SHP77 (cell line): ENCODE data around the gene SLC39A3.
A peak's percentile ranks its signal among the peaks of the same experiment; 100 is the strongest.

Source experiments
- DNase-seq, 2 experiments: peaks; one replicate each; lab custom pipeline; 2025; lab: John Stamatoyannopoulos, UW

Gene SLC39A3

DNA sequence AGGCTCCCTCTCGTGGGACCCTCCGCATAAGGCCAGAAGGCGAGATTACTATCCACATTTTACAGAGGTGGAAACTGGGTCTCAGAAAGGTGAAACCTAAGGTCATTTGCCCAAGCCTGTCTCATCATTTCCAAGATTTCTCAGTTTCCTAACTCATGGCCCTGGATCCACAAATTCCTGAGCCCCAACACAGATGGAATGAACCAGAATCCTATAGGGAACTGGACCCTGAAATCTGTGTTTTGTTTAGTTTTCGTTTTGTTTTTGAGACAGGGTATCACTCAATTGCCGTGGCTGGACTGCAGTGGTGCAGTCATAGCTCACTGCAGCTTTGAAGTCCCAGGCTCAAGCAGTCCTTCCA is 36.8 kb downstream of the SLC39A3 start:
- DNase-seq = no peak

DNA sequence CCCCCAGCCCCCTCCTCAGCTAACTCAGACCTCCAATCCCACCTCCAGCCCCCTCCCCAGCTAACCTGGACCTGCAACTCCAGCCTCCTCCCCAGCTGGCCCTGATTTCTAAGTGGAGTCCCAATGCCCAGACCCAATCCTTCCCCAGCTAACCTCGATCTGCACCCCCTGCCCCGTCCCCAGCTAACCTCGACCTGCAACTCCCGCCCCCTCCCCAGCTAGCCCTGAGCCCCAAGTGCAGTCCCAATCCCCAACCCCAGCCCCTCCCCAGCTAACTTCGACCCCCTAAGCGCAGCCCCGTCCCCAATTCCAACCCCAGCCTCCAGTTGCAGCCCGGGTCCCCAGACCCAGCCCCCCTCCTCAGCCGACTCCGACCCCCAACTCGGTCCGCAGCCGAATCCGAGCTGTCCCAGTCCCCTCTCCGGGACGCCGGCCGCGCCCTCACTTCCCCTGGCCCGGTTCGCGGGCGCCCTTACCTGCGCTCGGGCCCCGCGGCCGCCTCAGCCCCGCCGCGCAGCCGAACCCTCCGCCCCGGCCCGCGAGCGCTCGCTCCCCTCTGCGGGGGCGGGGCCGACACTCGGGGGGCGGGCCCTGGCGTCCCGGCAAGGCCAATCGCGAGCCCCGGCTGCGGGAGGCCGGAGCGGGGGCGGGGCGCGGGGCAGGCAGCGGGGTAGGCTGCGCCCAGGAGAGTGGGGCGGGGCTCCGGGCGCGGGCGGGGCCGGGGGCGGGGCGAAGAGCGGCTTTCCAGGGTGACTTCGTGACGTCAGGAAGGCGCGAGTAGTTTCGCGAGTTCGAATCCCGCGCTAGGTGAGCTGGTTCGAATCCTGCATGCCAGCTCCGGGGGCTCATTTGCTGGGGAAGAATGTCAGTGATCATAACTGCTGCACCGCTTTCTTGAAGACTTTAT is 37.4 kb downstream of the SLC39A3 start, which contains the start of gene GNG7:
Gene GNG7 (minus strand): TSS at position 525 of the 907 bp plus-strand sequence. CDS start 182,006 bp downstream, outside the sequence.
- peak; percentile 80 to 83 for DNase-seq

DNA sequence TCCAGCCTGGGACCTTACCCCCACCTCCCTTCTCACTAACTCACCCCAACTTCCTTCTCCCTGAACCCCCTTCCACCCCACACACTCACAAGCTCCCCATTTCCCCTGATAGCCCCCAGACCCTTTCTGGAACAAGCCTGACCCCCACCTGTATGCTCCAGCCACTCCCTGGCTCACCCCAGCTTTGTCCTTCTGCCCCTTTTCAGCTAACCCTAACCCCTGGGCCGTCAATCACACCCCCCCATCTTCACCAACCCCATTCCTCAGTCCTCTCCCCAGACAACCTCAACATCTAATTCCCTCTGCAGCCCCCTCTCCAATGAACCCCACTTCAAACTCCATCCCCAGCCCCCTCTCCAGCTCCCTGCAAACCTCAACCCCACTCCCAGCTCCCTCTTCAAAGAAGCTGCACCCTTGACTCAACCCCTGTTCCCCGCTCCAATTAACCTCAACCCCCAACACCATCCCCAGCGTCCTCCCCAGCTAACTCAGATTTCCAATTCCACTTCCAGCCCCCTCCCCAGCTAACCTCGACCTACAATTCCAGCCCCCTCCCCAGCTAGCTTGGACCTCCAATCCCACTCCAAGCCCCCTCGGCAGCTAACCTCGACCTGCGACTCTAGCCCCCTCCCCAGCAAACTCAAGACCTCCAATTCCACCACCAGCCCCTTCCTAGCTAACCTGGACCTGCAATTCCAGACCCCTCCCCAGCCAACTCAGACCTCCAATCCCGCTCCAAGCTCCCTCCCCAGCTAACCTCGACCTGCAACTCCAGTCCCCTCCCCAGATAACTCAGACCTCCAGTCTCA is 38.3 kb downstream of the SLC39A3 start:
- DNase-seq = no peak

DNA sequence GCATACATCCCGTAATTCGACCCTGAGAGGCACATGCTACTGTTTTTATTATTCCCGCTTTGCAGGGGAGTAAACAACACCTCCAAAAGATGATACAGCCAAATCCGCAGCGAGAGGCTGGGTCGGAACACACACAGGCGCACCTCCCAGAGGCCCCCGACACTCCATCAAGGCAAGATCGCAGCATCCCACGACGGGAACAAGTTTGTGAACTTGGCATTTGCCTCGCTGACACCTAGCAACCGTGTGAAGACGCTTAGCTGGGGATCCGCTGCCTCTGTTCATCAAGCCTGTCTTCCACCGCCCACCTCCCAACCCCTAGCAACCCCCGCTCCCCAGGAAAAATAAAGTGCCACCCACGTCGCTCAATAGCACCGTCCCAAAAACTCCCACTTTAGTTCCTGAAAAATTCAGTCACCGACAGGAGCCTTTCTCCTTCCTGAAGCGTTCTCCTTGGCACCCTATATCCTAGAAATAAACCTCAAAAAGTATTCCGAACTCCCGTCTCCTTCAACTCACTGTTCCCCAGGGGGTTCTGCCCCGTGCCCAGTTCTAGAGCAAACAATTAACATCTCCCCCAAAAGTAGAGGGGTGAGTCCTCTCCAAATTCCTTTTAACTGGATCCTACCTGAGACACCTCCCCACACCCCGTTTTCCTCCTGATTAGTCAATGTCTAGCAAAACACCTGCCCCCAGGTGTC is 39.0 kb downstream of the SLC39A3 start:
- no peak for DNase-seq

DNA sequence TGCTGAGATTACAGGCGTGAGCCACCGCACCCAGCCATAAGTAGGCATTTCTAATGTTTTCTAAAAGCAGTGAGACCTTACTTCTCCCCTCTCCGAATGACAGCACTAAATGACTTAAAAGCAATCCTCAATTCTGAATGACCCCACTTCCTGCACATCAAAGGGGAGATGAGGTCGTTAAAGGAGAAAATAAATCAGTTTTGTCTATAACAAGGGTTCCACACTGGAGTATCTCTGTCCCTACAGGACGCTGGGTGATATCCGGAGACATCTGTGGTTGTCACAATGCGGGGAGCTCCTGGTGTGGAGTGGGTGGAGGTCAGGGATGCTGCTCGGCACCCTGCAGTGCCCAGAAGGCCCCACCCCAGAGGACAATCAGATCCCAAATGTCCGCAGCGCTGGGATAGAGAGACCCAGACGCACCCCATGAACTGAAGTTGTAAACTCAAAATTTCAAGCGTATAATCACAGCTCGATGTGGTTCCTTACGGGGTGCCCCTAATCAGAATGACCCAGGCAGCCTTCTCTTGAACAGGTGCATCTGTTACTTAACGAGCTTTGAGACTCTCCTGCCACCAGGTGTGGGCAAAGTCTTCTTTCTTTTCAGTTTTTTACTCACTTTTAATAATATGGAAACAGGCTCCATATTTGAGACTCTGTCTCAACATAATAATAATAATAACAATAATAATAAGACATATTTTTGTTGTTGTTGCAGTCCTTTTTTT is 40.2 kb downstream of the SLC39A3 start:
- no peak for DNase-seq

DNA sequence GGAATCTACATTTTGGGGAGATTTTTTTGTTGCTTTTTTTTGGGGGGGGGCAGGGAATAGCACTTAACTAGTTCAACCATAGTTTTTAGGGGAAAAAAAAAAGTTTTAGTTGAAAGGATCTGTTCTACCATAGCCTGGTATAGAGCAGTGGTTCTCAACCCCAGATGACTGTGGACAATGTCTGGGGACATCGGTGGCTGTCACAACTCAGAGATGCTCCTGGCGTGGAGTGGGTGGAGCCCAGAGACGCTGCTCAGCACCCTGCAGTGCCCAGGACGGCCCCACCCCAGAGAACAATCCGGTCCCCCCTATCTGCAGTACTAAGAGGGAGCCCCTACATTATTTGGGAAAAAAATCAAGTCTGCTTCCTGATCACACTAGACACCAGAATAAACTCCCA is 45.6 kb downstream of the SLC39A3 start:
- no peak for DNase-seq

DNA sequence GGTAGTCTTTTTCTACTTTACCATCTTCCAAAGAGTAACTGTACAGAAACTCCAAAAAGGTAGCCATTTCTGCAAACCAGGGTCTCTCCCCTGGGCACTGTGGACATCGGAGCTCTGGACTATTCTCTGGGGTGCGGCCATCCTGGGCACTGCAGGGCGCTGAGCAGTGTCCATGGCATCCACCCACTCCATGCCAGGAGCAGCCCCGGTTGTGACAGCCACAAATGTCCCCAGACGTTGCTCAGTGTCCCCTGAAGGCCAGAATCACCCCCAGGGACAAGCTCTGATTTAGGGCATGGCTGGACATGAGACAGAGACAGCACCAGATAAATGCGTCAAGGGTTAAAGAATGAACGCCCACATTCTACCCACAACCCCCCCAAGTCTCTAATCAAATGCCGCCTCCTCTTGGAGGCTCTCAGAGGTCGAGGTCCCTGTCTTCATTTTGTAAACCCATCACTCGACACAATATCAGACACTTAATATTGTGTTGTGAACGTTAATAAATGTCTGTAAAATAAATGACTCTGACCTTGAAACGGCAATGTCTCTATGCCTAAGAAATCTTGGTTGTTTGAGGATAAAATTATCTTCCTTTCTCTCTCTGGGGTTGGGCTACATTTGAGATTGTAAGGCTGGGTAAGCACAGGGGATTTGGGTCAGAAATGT is 46.2 kb downstream of the SLC39A3 start:
- DNase-seq = no peak

DNA sequence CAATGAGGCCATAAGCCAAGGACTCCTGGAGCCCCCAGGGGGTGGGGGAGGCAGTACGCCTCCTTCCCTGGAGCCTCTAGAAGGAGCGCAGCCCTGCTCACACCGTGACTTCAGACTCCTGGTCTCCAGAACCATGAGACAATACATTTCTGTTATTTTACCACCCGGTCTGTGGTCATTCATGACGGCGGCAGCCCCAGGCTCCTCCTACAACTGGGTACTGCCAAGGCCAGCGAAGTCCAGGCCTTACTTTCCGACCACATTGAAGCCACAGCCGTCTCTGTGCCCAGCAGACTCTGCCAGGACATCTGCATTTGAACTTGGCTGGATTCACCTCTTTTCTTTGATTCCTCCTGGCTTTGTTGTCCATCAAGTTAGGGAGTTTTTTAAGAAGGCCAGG is 47.9 kb downstream of the SLC39A3 start:
- DNase-seq = no peak

DNA sequence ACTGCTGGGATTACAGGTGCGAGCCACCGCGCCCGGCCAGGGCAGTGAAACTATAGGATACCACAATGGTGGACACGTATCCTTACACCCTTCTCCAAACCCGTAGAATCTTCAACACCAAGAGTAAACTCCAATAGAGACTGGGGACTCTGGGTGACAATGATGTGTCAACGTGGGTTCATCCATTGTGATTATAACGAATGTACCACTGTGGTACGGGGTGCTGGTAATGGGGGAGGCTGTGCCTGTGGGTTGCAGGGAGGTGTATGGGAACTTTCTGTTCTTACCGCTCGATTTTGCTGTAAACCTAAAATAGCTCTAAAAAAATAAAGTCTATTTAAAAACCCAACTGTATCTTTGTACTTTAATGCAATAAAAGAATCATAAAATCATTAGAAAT is 49.0 kb downstream of the SLC39A3 start:
- no peak for DNase-seq

DNA sequence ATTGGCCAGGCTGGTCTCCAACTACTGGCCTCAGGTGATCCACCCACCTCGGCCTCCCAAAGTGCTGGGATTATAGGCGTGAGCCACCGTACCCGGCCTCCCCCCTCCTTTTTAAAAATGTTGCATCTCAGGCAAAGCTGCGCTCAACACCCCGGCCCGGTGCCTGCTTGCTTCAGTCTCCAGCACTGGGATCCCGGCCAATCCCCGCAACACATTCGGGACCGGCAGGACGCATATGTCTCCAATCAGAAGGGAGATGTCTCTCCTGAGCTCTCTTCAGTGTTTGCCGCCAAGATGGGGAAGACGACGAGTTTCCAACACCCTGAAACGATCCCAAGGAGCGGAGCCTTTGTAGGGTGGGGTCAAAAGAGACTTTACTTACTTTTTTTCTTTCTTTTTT is 53.5 kb downstream of the SLC39A3 start:
- no peak for DNase-seq

DNA sequence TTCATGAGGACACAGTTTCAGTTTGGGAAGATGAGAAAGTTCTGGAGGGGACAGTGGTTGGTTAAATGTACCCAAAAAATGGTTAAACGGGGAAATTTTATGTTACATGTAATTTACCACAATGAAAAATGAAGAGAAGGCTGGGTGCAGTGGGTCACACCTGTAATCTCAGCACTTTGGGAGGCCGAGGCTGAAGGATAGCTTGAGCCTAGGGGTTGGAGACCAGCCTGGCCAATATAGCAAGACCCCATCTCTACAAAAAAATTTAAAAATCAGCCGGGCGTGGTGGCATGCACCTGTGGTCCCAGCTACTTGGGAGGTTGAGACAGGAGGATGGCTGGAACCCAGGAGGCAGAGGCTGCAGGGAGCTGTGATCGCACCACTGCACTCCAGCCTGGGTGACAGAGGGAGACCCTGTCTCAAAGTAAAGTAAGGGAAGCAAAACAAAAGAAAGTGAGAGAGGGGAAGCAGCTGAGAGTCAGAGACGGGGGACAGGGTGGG is 54.6 kb downstream of the SLC39A3 start:
- no peak for DNase-seq

DNA sequence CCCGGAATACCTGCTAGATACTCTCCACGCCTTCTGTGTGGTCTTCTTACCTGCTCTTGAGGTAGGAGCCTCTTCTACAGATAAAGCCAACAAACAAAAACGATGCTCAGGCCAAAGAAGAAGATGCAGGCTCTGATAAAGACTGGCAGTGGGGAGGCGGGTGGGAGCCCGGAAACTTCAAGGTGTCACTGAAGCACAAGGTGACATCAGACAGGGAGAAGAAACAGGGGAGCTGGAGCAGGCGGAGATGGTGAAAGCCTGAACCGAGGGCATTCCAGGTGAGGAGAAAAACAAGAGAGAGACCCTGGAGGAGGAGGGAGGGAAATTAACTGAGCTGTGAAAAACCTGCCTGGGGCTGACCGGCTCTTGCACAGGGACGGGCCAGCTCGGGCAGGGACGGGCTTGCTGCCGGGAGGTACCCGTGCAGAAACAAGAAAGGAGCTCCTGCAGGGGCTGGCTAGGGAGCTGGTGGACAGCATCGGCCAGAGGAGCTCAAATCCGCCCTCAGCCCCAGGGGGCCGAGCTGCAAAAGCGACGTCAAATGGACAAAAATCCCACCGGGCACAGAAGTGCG is 56.3 kb downstream of the SLC39A3 start:
- DNase-seq = no peak
